Liver (tissue), 3 donors: ENCODE measurements around the gene SLC26A4.

Experiments used
- EGR1 ChIP-seq, 2 donors: IDR thresholded peaks; 2 replicates each; pipeline ENCODE4 v1.6.1; 2016 to 2018; ENCODE audit warnings: antibody characterized with exemption in 2 of 2, low read depth in 2 of 2
- GABPA ChIP-seq, 2 donors: IDR thresholded peaks in 1 of 2; conservative IDR thresholded peaks in 1 of 2; 2 replicates each; pipeline ENCODE4 v1.6.1; 2016; ENCODE audit warnings: antibody characterized with exemption in 2 of 2, mild to moderate bottlenecking in 1 of 2, moderate library complexity in 1 of 2
- RAD21 ChIP-seq, 2 donors: IDR thresholded peaks; 2 replicates each; pipeline ENCODE4 v1.6.1; 2016; ENCODE audit warnings: antibody characterized with exemption in 2 of 2, mild to moderate bottlenecking in 2 of 2
- YY1 ChIP-seq: IDR thresholded peaks from 2 replicates; pipeline ENCODE4 v1.6.1; 2016; ENCODE audit warnings: antibody characterized with exemption, mild to moderate bottlenecking
- TF ChIP-seq, protein P1 (sequence below): fragments of 150-350 bp; IDR thresholded peaks from 2 replicates; pipeline ENCODE4 v1.5.1; 2017; ENCODE audit warnings: improper control_type of control experiment, low read depth, low read length; ENCODE audit not compliant: missing input control
- TF ChIP-seq, protein P2 (sequence below): IDR thresholded peaks from 2 replicates; pipeline ENCODE4 v1.6.1; 2016; ENCODE audit warnings: antibody characterized with exemption, mild to moderate bottlenecking
- TF ChIP-seq, protein P3 (sequence below): IDR thresholded peaks from 2 replicates; pipeline ENCODE4 v1.6.1; 2016; ENCODE audit warnings: antibody characterized with exemption
- donor health status: healthy.
- donor health status: healthy.

DNA sequence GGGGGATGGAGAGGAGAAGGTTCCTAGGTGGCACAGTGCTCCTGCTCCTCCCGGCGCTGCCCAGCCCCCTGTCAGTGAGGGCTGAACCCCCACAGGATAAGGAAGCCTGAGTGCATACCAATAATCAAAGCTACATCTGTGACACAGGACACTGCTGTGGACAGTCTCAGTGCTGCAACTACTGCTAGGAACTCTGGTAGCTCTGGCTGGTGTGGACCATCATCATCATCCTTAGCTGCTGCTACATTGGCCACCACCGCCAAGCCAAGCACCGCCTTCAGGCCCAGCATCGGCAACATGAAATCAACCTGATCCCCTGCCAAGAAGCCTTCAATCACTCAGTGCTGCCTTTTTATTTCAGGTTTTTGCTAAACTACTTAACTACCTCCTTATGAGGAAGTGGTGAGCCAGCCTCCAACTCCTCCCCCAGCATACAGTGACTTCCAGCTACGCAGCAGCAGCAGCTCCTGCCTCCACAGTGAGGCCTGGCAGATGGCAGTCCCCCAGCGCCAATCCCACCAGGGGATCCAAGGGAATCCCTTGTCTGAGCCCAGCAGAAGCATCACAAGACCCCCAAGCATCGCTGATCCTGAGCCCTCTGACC lies 32.1 kb upstream of the SLC26A4 start:
- TF ChIP-seq, protein P1, sequence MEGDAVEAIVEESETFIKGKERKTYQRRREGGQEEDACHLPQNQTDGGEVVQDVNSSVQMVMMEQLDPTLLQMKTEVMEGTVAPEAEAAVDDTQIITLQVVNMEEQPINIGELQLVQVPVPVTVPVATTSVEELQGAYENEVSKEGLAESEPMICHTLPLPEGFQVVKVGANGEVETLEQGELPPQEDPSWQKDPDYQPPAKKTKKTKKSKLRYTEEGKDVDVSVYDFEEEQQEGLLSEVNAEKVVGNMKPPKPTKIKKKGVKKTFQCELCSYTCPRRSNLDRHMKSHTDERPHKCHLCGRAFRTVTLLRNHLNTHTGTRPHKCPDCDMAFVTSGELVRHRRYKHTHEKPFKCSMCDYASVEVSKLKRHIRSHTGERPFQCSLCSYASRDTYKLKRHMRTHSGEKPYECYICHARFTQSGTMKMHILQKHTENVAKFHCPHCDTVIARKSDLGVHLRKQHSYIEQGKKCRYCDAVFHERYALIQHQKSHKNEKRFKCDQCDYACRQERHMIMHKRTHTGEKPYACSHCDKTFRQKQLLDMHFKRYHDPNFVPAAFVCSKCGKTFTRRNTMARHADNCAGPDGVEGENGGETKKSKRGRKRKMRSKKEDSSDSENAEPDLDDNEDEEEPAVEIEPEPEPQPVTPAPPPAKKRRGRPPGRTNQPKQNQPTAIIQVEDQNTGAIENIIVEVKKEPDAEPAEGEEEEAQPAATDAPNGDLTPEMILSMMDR = no peak
- TF ChIP-seq YY1 (no peak), EGR1 (IDR thresholded peaks at IDR 0.05; ENCODE audit: low read depth in 2 of 2) (no peak), GABPA (IDR thresholded peaks at IDR 0.05 in 1 of 2, conservative IDR thresholded peaks at IDR 0.05 in 1 of 2) (no peak), RAD21 (IDR thresholded peaks at IDR 0.05) (no peak)
- TF ChIP-seq, protein P2, sequence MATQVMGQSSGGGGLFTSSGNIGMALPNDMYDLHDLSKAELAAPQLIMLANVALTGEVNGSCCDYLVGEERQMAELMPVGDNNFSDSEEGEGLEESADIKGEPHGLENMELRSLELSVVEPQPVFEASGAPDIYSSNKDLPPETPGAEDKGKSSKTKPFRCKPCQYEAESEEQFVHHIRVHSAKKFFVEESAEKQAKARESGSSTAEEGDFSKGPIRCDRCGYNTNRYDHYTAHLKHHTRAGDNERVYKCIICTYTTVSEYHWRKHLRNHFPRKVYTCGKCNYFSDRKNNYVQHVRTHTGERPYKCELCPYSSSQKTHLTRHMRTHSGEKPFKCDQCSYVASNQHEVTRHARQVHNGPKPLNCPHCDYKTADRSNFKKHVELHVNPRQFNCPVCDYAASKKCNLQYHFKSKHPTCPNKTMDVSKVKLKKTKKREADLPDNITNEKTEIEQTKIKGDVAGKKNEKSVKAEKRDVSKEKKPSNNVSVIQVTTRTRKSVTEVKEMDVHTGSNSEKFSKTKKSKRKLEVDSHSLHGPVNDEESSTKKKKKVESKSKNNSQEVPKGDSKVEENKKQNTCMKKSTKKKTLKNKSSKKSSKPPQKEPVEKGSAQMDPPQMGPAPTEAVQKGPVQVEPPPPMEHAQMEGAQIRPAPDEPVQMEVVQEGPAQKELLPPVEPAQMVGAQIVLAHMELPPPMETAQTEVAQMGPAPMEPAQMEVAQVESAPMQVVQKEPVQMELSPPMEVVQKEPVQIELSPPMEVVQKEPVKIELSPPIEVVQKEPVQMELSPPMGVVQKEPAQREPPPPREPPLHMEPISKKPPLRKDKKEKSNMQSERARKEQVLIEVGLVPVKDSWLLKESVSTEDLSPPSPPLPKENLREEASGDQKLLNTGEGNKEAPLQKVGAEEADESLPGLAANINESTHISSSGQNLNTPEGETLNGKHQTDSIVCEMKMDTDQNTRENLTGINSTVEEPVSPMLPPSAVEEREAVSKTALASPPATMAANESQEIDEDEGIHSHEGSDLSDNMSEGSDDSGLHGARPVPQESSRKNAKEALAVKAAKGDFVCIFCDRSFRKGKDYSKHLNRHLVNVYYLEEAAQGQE = no peak
- TF ChIP-seq, protein P3, sequence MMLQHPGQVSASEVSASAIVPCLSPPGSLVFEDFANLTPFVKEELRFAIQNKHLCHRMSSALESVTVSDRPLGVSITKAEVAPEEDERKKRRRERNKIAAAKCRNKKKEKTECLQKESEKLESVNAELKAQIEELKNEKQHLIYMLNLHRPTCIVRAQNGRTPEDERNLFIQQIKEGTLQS = no peak
